COLO668 (cell line): ENCODE results near the gene RAB42.
A peak's percentile ranks its signal among the peaks of the same experiment; 100 is the strongest.
"Not testable (repeated sequence)": the region's sequence is repeated elsewhere in the genome, so short reads cannot be mapped to it uniquely, and the experiment has no call there.

Source experiments
- DNase-seq: peaks from one replicate; lab custom pipeline; 2025; ENCODE audit not compliant: unreplicated experiment; lab: John Stamatoyannopoulos, UW

The RAB42 gene, protein sequence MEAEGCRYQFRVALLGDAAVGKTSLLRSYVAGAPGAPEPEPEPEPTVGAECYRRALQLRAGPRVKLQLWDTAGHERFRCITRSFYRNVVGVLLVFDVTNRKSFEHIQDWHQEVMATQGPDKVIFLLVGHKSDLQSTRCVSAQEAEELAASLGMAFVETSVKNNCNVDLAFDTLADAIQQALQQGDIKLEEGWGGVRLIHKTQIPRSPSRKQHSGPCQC

DNA sequence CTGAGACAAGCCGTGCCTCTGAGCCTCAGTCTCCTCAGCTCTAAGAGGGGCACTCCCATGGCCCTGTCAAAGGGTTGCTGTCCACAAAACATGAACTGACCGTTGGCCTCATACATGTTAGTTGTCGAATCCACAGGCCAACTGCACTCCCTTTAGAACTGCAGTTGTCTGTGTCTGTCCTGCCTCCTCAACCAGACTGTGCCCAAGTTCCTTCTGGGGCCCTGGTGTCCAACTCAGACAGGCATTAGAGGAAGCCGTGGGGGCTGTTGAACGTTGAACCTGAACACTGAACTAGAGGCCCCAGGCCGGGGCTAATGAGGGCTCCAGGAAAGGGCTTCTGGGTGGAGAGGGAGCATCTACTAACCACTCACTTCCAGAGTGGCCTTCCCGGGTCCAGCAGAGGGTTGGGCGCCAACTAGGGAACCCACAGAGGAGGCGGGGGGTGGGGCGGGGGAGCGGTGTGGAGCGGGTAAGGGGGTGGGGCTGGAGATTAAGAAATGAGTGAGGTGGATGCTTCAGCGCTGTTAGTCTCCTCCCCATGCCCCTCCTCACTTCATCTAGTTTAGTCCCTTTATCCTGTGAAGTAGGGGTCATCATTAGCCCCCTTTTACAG lies at the start of gene RAB42:
RAB42 (plus strand) TSS at position 558 of the 613 bp plus-strand sequence. CDS start 247 bp downstream, outside the sequence.
- DNase-seq, result peak; percentile 32

GRCh38 chr1:28545246-28545628 lies 46.8 kb upstream of the RAB42 start:
- no peak for DNase-seq

DNA sequence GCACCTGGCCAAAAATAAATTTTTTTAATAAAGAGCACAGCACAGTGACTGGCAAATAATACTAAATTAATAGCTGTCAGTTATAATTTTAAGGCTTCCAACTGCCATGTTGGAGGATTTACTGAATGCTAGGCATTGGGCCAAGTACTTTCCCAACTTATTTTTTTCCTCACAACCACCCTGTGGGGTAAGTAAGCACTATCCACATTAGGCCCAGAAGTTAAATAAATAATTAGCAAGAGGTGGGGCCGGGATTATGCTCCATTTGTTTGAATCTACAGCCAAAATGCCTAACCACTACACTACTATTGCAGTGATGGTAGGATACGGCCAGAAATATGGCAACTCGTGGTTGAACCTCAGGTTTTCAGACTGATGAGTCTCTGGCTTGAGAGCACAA lies 43.7 kb upstream of the RAB42 start:
- DNase-seq, result no peak

DNA sequence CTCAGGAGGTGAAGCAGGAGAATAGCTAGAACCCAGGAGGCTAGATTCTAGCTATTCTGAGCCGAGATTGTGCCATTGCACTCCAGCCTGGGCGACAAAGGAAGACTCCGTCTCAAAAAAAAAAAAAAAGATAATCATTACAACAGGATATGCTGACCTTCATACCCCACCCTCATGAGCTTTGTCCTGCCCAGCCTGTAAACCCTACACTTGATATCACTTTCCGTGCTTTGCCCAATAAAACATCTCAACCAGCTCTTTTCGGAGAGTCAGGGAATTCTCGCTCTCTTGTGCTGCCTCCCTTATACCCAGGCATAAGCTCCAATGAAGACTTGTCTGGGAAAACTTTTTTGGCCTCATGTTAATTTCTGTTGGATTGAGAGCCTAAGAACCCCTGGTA lies 40.7 kb upstream of the RAB42 start:
- no peak for DNase-seq

- DNase-seq, result peak; percentile 100
Measured at GRCh38 chr1:28552758-28553663, 39.1 kb upstream of the RAB42 start, which contains the start of gene TRNAU1AP. Gene TRNAU1AP (plus strand): TSS chr1:28553085. CDS start chr1:28553111, 26 bp downstream.

GRCh38 chr1:28560886-28561285 lies 31.2 kb upstream of the RAB42 start:
- DNase-seq, result no peak

DNA sequence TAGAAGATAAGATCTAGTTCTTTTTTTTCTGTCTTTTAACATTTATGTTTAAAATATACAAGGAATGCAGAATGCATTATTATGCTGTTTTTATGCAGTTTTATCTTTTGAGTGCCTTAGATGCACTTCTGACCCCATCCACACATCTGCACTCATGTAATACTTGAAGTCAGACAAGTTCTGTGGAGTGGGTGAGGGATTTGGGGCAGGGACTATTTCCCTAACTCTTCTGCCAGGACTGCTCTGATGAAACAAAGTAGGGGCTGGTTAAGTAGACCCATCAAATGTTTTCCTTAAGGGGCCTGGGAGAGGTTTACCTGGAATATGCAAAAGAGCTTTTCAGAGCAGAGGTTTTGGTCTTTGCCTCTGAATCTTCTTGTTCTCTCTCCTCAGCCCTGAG lies 27.8 kb upstream of the RAB42 start:
- no peak for DNase-seq

- DNase-seq, result no peak
Measured at GRCh38 chr1:28565040-28565439, 27.0 kb upstream of the RAB42 start.

- no peak for DNase-seq
Measured at GRCh38 chr1:28565726-28566125, 26.3 kb upstream of the RAB42 start.

DNA sequence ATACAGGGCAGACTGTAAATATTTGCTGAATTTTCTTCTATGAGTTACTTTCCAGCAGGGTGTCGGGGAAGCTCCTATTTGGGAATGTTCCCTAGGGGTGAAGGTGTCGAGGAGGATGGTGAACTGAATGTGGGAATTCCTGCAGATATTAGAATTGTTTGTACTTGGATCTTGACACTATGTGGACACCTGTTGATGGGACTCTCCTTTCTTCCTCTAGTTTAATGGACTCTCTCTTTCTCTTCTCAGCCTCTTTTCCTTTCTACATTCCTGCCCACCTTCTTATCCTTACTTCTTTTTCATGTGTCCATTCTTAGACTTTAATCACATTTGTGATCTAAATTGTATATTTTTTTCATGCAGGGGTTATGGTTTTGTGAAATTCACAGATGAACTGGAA lies 25.1 kb upstream of the RAB42 start:
- DNase-seq, result no peak

DNA sequence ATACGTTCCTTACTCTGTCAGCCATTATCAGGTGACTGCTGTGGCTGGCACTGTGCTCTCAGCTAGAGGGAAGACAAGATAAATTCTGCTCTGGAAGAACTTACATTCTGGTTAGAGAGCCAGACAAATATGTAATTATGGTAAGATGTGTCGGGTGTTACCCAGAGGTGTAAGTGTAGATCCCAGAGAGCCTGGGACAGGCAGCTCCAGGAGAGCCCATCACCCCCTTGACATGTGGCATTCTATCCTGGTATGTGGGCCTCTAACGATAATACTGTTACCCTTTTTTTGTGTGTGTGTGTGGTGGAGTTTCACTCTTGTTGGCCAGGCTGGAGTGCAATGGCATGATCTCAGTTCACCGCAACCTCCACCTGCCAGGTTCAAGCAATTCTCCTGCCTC lies 20.2 kb upstream of the RAB42 start:
- DNase-seq, result no peak

- not testable (repeated sequence) for DNase-seq
Measured at GRCh38 chr1:28572891-28573290, 19.2 kb upstream of the RAB42 start.

- DNase-seq, result no peak
Measured at GRCh38 chr1:28573564-28573963, 18.5 kb upstream of the RAB42 start.

GRCh38 chr1:28577052-28577678 lies 14.9 kb upstream of the RAB42 start:
- DNase-seq, result no peak

DNA sequence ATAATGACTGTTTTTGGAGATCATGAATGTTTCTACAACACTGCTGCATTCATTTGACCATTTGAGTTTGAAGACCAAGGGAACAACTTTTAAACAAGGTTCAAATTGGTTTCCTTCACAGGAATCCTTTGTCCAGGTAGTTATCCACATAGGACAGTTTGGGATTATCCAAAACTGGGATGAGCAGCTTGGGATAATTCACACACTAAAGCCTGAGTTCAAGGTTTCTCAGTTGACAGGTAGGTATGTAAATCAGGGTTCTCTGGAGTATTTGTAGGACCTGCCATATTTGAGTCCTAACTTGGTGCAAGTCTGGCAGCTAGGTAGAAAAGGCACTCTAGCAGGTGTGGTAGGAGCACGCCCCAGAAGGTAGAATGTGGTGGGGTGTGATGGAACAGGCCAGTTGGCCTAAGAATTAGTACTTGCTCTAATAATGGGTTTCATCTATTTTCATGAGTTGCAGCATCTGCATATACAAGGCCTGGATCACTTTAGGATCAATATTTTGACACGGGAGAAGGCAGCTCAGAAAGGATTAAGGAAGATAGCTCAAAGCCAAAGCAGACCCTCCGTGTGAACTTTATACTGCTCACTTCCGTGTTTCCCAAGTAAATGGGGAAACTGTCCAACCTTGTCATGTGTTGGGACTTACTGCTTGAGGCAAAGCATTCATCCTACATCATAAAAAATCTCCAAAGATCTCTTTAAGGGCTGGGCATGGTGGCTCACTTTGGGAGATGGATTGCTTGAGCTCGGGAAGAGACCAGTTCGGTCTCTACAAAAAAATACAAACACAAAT lies 14.1 kb upstream of the RAB42 start:
- no peak for DNase-seq

GRCh38 chr1:28578696-28579218 lies 13.3 kb upstream of the RAB42 start:
- DNase-seq, result no peak

- no peak for DNase-seq
Measured at GRCh38 chr1:28579401-28579800, 12.7 kb upstream of the RAB42 start.

- peak; percentile 78 for DNase-seq
Measured at GRCh38 chr1:28580722-28581530, 11.1 kb upstream of the RAB42 start.

DNA sequence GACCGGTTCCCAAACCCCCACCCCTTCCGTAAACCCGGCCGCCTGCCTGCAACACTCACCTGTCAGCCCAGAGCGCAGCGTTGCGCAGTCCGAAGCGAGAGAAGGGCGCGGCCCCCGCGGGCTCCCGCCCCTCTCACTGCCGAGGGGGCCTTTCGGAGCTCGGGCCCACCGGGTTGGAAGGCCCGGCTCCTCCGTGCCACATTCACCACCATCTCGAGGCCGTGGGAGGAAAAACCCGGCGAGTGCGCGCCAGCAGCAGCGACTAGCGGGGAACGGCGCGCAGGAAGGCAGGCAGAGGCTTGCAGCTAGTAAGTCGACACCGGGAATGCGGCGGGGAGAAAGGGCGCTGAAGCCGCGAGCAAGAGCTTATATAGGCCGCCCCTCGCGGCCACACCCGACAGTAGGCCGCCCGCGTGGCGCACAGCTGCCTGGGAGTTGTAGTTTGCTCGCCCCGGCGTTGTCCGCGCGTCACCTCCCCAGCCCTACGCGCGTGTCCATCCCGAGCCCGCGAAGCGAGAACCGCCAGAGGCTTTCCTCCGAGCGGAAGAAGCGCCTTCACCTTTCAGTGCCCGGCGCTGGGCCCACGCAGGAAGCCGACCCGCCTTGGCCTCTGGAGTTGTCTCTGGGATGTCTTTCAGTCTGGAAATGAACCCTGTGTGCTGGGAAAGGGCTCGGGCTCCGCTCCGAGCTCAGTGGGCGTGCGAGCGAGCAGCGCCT lies 10.4 kb upstream of the RAB42 start:
- DNase-seq, result peak; percentile 100
